ENCODE data around the gene VSIG2.

VSIG2 gene

GRCh38 chr11:124756033-124756752, 4.1 kb upstream of the VSIG2 start:
- ChIA-PET CTCF (interaction anchor here (0.6 to 1.2 kb wide), 3 partner anchors 38 to 323 kb away, joined by 3 to 6 read pairs (median 3); no protein-coding TSS in a partner anchor), POLR2A (ENCODE audit: low non-redundant PET) (no interaction called here)
- DNase-seq (ENCODE audit: low spot score), result no peak
- TF ChIP-seq, protein P1, sequence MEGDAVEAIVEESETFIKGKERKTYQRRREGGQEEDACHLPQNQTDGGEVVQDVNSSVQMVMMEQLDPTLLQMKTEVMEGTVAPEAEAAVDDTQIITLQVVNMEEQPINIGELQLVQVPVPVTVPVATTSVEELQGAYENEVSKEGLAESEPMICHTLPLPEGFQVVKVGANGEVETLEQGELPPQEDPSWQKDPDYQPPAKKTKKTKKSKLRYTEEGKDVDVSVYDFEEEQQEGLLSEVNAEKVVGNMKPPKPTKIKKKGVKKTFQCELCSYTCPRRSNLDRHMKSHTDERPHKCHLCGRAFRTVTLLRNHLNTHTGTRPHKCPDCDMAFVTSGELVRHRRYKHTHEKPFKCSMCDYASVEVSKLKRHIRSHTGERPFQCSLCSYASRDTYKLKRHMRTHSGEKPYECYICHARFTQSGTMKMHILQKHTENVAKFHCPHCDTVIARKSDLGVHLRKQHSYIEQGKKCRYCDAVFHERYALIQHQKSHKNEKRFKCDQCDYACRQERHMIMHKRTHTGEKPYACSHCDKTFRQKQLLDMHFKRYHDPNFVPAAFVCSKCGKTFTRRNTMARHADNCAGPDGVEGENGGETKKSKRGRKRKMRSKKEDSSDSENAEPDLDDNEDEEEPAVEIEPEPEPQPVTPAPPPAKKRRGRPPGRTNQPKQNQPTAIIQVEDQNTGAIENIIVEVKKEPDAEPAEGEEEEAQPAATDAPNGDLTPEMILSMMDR (conservative IDR thresholded peaks at IDR 0.05; ENCODE audit: low read depth), result no peak
- no peak overlapping the region for H3K27ac ChIP-seq

DNA sequence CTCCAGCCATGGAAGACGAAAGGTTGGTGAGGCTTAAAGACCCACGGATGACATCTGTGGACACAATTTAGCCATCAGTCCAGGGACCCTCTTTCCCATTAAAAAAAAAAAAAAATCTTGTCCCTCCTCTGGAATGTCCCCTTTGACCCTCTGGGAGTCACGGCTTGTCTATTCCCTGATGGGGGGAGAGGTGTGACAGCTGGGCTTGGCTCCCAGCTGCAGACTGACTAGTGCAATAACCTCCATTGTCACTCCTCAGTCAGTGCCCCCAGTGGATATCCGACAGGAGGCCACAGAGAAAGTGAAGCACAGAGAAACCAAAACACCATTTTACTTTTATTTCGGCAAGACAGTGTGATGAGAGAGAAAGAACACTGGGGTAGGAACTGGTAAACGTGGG, 2.7 kb upstream of the VSIG2 start:
- POLR2A ChIA-PET (ENCODE audit: low non-redundant PET), result interaction anchor here (0.7 kb wide), 1 partner anchor 38 kb away, joined by 8 read pairs; no protein-coding TSS in a partner anchor

DNA sequence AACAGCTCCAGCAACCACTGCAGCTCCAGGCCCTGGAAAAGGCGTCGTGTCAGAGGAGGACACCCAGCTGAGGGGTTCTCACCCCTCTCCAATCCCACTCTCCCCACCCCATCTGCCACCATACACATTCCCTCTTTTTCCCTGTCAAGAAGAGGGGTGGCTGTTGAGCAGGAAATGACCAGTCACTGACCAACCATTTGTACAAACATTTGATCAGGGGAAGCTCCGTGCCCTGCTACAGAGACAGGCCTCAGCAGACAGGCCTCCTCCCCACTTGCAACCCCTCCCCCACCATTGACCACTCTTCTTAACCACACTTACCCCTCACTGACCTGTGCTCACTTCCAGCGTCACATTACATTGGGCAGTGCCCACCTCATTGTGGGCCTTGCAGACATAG, 2.3 kb upstream of the VSIG2 start:
- DNase-seq (ENCODE audit: low spot score), result no peak
- CTCF ChIA-PET, result interaction anchor here (0.8 kb wide), 1 partner anchor 117 kb away, joined by 3 read pairs; no protein-coding TSS in a partner anchor
- POLR2A ChIA-PET (ENCODE audit: low non-redundant PET), result interaction anchor here (0.7 kb wide), 1 partner anchor 39 kb away, joined by 8 read pairs; no protein-coding TSS in a partner anchor
- no peak overlapping the region for H3K27ac ChIP-seq
- TF ChIP-seq, protein P1 (conservative IDR thresholded peaks at IDR 0.05; ENCODE audit: low read depth), result no peak

More for the DNA sequence above, 2.7 kb upstream of the VSIG2 start:
- H3K27ac ChIP-seq, result no peak overlapping the region
- TF ChIP-seq, protein P1 (conservative IDR thresholded peaks at IDR 0.05; ENCODE audit: low read depth), result no peak
- DNase-seq (ENCODE audit: low spot score), result no peak
- CTCF ChIA-PET, result interaction anchor here (0.8 kb wide), 1 partner anchor 118 kb away, joined by 3 read pairs; no protein-coding TSS in a partner anchor

- no peak overlapping the region for H3K27ac ChIP-seq
- DNase-seq (ENCODE audit: low spot score), result no peak
- TF ChIP-seq, protein P1 (conservative IDR thresholded peaks at IDR 0.05; ENCODE audit: low read depth), result no peak
- ChIA-PET CTCF (interaction anchor here (0.5 to 1.6 kb wide), 4 partner anchors 8 to 120 kb away, joined by 3 to 11 read pairs (median 4); partner anchors contain the start of gene ESAM), POLR2A (ENCODE audit: low non-redundant PET) (no interaction called here)
Measured at GRCh38 chr11:124753624-124754023, 1.6 kb upstream of the VSIG2 start.

DNA sequence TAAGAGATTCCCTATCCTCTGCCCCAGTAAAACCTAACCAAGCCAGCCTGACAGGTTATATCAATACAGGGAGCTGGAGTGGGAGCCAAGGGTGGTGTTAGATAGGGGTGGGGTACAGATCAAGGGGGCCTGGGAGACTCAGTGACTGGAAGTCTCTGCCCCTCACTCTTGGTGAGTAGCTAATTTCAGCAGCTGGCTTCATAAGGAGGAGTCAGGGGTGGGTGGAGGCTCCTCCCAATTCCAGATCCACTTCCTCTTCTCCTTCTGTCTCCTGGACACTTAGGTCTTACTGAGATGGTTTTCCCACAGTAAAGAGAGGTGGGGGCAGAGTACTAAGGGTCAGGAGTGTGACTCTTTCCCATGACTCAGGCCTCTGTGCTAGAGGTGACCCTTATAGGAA, 1.1 kb upstream of the VSIG2 start:
- CTCF ChIA-PET, result interaction anchor here (0.5 to 1.6 kb wide), 4 partner anchors 8 to 120 kb away, joined by 3 to 11 read pairs (median 4); partner anchors contain the start of gene ESAM
- POLR2A ChIA-PET (ENCODE audit: low non-redundant PET), result no interaction called here
- H3K27ac ChIP-seq, result no peak overlapping the region
- TF ChIP-seq, protein P1 (conservative IDR thresholded peaks at IDR 0.05; ENCODE audit: low read depth), result no peak
- no peak for DNase-seq (ENCODE audit: low spot score)

- TF ChIP-seq, protein P1 (conservative IDR thresholded peaks at IDR 0.05; ENCODE audit: low read depth), result no peak
- no peak for DNase-seq (ENCODE audit: low spot score)
- CTCF ChIA-PET, result interaction anchor here (1.6 kb wide), 1 partner anchor 10 kb away, joined by 11 read pairs; the partner anchor contains the start of gene ESAM
- POLR2A ChIA-PET (ENCODE audit: low non-redundant PET), result no interaction called here
- H3K27ac ChIP-seq, result no peak overlapping the region
Measured at GRCh38 chr11:124752471-124753102, 532 bp upstream of the VSIG2 start.

All from RWPE1 (cell line).